NCI-H1417 (cell line): Measurements from ENCODE around the gene BEX3.
A peak's percentile ranks its signal among the peaks of the same experiment; 100 is the strongest.
"Not testable (repeated sequence)": the region's sequence is repeated elsewhere in the genome, so short reads cannot be mapped to it uniquely, and the experiment has no call there.

Source experiments
- DNase-seq, 3 experiments: peaks; one replicate each; lab custom pipeline; 2025; lab: John Stamatoyannopoulos, UW

BEX3 gene

GRCh38 chrX:103382877-103383276, 6.5 kb downstream of the BEX3 start:
- no peak for DNase-seq

- DNase-seq, result no peak
These were observed 8.3 kb downstream of the BEX3 start for GRCh38 chrX:103384672-103385071.

DNA sequence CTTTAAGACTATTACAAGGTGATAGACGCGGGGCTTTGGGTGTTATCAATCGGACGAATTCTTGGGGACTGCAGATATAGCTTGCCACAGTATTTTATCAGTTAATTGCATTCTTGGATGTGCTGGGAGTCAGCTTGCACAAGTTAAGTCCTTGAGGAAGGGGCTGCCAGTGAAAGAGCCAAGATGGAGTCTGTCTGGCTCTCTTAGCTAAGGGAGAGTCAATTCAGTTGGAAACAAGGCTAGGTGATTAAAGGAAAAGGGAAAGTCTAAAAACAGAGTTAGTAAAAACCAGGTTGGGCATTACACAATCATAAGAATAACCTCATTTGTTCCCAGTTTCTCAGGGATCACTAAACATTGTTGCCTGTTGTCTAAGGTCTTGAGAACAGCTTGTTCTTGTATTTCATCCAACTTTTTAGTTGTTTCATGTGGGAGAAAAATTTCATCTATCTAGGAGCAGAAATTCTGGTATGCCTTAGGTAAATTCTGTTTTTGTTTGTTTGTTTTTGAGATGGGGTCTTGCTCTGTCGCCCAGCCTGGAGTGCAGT, 9.0 kb downstream of the BEX3 start:
- DNase-seq, result not testable (repeated sequence)

DNA sequence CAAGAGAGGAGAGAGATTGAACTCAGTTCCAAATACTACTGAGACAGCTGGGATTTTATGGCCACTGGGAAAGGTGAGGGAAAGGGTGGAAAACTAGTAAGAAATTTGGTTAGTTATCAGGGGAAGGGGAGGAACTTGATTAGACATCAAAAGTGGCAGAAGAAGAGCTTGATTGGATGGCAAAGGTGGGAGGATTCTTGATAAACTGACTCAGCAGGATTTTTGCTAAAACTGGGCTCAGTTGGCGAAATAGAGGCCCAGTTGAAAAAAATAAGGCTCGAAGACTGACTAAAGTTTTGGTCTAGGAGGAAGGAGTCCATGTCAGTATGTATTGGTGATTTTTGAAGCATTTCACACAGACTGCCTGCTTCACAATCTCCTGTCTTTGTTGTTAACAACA, 10.0 kb downstream of the BEX3 start:
- DNase-seq, result no peak

DNA sequence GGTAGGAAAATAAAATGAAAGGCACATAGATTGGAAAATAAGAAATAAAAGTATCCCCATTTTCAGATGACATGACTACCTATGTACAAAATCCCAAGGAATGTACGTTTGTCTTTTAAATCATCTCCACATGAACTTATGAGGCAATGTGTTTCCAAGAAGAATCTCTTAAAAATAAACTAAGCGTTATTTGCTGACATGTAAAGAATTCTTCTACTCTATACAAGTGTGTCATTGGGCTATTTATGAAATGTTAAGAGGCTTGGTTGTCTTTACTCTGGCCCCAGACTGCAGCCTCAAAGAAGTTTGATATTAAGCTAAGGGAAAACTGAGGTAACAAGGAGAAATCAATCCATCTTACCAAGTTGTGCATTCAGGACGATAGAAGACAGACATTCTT, 17.1 kb downstream of the BEX3 start:
- no peak for DNase-seq

DNA sequence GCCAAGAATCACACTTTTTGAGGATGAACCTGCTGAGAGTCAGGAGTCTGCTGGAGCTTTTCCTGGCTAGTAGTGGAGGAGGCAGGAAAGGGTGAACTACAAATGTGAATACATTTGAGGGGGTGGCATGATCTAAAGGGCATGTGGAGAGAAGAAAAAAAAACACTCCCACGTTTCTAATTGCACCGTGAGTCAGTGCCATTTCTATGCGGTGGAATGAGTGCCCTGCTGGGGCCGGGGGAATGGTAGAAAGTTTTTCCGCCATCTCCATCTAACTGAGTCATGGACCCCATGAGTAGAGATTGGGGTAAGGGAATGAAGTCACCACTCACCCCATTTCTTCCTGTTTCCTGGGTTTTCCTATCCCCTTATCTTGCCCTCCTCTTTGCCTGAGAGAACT, 19.8 kb downstream of the BEX3 start:
- DNase-seq, result no peak

DNA sequence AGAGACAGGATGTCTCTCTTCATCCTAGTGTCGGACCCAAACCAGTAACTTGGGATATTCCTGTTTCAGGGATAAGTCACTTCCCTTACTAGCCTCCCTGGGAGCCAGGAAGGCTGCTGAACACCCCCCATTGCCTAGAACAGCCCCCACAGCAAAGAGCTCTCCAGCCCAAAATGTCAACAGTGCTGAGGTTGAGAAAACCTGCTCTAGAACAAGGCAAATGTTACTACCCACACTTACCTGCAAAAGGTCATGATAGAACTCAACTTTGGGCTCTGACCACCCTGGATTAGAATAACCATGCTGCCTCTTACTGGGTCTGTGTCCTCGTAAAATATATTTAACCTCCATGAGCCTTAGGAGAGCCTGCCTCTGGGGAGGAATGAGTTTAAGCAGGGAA, 20.3 kb downstream of the BEX3 start:
- DNase-seq, result no peak

GRCh38 chrX:103397707-103398106, 21.4 kb downstream of the BEX3 start:
- no peak for DNase-seq

DNA sequence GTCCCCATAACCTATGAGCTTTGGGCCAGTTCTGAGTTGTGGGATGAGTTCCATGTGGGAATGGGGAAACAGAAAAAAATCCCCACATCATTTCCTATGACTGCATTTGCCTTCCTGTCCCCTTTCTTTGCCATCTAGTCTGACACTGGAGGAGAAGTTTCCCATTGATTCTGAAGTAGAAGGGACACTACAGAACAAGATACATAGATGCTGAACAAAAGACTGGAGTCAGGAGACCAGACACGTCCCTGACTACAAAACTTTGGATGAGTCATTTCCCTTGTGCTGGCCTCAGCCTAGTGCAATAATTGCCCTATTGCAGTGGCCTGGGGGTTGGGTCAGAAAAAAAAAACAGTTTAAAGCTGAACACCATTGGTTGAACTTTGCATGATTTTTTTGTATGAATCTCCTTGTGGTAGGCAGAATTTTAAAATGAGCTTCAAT, 22.1 kb downstream of the BEX3 start:
- DNase-seq, result no peak

DNA sequence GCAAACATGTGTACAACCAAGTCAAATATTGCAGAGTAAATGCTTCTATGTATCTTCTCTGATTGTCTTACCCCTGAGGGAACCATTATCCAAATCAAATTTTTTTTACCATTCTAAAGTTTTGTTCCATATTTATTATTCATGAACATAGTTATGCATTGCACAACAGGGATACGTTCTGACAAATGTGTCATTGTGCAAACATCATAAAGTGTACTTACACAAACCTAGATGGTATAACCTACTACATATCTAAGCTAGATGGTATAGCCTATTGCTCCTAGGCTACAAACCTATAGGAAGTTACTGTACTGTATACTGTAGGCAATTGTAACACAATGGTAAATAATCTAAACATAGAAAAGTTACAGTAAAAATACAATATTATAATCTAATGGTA, 23.4 kb downstream of the BEX3 start:
- no peak for DNase-seq

DNA sequence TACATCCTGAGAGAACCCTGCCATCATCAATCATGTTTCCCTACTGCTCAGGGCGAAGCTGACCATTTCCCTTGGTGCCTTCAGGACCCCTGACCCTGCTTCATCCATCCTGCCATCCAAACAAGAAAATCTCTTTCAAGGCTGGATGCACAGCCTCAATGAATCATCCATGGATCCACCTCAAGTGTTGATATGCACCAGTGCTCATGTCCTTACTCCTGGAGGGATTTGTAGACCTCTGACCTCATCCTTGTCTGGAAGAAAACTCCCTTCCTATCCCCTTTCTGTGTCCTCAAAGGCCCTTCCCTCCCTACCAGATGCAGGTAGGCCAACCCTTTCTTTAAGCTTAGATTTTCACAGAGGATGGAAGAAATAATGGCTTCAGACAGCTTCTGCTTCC, 24.6 kb downstream of the BEX3 start:
- DNase-seq, result no peak

DNA sequence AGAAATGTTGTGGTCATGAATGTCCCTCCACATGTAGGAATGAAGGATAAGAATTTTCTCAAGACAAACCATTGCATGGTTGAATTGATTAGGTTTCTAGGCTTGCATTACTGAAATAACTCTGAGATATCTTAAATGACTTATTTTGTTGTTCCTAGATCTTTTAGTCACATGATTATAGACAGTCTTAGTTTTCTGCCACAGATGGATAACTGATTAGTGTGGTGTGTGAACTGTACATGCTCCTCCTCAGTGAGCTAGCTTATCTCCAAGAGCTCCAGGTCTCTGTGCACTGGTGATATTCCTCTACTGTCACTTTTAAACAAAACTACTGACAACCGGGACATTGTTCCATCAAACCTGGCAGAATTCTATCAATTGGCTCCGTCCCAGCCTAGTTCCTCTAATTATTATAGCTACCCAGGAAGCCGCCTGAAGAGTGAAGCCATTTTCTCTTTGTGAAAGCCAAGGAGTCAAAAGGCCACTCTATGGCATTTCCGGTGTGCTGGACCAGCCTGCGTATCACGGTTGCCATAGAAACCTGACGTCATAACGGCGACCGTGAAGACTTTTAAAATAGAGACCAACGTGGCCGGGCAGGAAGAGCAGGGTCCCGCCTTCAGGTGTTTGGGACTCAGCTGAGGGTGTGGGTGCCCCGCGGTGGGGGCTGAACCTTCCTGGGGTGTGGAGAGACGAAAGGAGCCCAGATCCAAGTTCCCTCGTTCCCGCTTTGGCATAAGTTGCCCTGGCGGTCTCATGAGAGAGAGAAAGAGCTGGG, 28.1 kb downstream of the BEX3 start:
- DNase-seq, result peak; percentile 51 to 90 (median 67)

GRCh38 chrX:103405009-103405333, 28.6 kb downstream of the BEX3 start:
- no peak for DNase-seq

GRCh38 chrX:103406256-103406655, 29.9 kb downstream of the BEX3 start:
- DNase-seq, result no peak

- no peak for DNase-seq
These were observed 31.4 kb downstream of the BEX3 start for GRCh38 chrX:103407776-103408175.

- DNase-seq, result not testable (repeated sequence)
These were observed 35.4 kb downstream of the BEX3 start for GRCh38 chrX:103411721-103412120.

GRCh38 chrX:103413705-103414387, 37.5 kb downstream of the BEX3 start:
- DNase-seq, result no peak

- DNase-seq, result no peak
These were observed 38.2 kb downstream of the BEX3 start for GRCh38 chrX:103414561-103414960.

DNA sequence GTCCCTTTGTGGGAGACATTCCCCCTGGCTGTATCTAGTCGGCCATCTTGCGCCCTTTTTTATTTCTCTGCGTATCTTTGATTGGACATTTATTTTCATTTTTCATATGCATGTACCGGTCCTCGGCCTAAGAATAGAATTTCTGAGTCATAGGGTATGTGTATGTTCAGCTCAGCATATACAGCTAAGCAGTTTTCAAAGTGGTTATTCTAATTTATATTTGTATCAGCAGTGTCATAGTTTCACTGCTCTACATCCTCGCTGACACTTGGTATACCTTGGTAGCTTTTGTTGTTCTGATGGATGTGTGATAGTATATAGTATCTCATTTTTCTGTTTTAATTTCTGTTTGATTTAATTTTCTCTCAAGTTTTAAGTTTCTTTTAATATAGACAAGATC, 38.7 kb downstream of the BEX3 start:
- DNase-seq, result no peak

DNA sequence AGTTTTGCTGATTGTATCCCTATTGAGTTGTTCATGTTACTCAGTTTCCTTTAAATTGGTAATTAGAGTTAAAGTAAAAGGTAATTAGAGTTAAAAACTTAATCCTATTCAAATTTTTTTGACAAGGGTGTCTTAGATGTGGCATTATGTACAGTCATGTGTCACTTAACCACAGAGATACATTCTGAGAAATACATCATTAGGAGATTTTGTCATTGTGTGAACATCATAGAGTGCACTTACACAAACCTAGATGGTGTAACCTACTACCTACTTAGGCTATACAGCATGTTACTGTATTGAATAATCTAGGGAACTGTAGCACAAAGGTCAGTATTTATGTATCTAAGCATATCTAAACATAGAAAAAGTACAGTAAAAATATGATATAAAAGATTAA, 39.2 kb downstream of the BEX3 start:
- DNase-seq, result no peak

DNA sequence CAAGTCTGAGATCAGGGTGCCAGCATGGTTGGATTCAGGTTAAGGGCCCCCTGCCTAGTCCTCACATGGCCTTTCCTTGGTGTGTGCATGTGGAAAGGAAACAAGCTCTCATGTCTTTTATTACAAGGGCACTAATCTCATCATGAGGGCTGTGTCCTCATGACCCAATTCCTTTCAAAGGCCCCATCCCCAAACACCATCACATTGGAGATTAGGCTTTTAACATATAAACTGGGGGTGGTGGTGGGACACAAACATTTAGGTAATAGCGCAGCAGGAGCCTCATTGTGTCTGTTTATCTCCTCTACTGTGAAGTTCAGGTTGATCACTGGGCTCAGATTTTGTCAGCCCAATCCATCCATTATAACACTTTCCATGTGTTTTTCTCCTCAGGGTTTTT, 41.0 kb downstream of the BEX3 start:
- DNase-seq, result no peak

DNA sequence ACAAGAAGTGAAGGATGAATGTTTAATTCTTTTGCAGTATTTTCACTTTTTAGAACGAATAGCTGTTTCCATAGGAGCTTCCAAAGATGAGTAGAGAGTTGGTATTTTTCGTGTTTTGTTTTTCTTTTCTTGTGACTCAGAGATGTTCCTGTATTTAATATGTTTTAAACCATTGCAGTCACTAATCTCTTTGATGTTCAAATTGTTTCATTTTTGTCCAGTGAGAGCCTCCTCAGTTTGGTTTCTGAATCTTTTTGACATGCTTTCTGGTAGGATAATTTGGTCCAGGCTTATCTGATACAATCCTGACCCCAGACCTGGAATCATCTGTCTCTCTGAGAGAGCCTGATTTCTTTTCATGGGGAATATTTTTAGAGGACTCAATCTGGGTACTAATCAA, 41.6 kb downstream of the BEX3 start:
- no peak for DNase-seq

DNA sequence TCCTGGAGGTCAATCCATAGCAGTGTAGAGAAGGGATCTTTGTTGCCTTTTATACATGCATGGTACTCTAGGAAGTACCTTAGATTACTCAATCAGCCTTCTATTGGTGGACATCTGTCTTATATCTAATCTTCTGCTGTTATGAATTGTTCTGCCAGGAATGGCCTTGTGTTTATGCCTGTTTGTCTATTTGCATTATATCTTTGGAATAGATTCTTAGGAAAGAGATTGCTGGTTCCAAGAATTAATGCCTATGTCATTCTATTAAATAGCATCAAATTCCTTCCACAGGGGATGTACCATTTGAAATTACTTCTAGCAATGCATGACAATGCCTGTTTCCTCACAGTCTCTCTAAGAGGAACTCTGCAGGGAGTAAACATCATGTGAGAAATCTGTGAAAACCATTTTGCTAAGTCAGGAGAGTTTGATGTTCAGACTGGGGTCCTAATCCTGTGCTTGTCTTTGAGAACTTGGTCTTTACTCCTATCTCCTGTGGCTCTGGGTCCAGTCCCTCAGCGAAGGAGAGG, 42.5 kb downstream of the BEX3 start:
- DNase-seq, result no peak
